B cell (primary cell): ENCODE results near the gene LRP2. TPM values are rescaled to one million over a fixed set of nuclear protein-coding genes. Genes with fewer than 3 reads are reported as not detected.

Experiments used
- ATAC-seq: fragments of 200-7000 bp; cut with Tn5 transposase; one replicate; pipeline ENCODE4 v1.10.0; 2021; ENCODE audit warnings: low read depth, mild to moderate bottlenecking, moderate number of reproducible peaks, moderate library complexity
- CTCF ChIA-PET: fragments of 350-600 bp; sonication (Branson Sonifier 250); formaldehyde crosslinking; loops from one replicate; lab custom pipeline; 2021; ENCODE audit warnings: antibody characterized with exemption, inconsistent platforms; lab: Charles Lee
- POLR2A ChIA-PET: fragments of 350-600 bp; sonication (Branson Sonifier 250); formaldehyde crosslinking; loops from one replicate; lab custom pipeline; 2021; ENCODE audit warnings: antibody characterized with exemption; lab: Charles Lee
- DNase-seq: peaks from one replicate; pipeline ENCODE4 v3.0.0; 2013
- H2AFZ ChIP-seq: 2 replicates; pipeline ENCODE4 v1.6.1; 2012; ENCODE audit warnings: mild to moderate bottlenecking, low read depth, low read length; ENCODE audit not compliant: insufficient read depth, poor library complexity, severe bottlenecking
- H3K27ac ChIP-seq, 2 donors: 1 replicate in 1 of 2; 2 replicates in 1 of 2; pipeline ENCODE4 v1.5.1; 2012 to 2013; ENCODE audit warnings: low read length in 2 of 2, mild to moderate bottlenecking in 2 of 2, moderate library complexity in 1 of 2
- H3K27me3 ChIP-seq, 4 experiments: fragments of 200-600 bp in 1 of 4; sonication (generic) in 1 of 4; replicated peaks in 1 of 4; 1 replicate in 2 of 4; 2 replicates in 2 of 4; pipeline versions ENCODE4 v1.6.1 to v1.7.0; 2013 to 2016; ENCODE audit warnings: low read length in 3 of 4, mild to moderate bottlenecking in 2 of 4, mixed read lengths in 1 of 4, moderate library complexity in 1 of 4; ENCODE audit not compliant: insufficient read depth in 4 of 4, control insufficient read depth in 3 of 4; ENCODE audit errors: control extremely low read depth in 1 of 4
- H3K36me3 ChIP-seq, 2 experiments: replicated peaks in 1 of 2; 1 replicate in 1 of 2; 2 replicates in 1 of 2; pipeline versions ENCODE4 v1.6.1 to v1.7.1; 2013; ENCODE audit warnings: low read length in 1 of 2; ENCODE audit not compliant: insufficient read depth in 2 of 2, control insufficient read depth in 1 of 2; ENCODE audit errors: control extremely low read depth in 1 of 2, extremely low read depth in 1 of 2
- H3K4me1 ChIP-seq, 2 donors: fragments of 200-600 bp in 1 of 2; sonication (generic) in 1 of 2; 1 replicate in 1 of 2; 2 replicates in 1 of 2; pipeline versions ENCODE4 v1.5.1 to v1.6.1; 2013 to 2017; ENCODE audit warnings: low read length in 2 of 2; ENCODE audit not compliant: control insufficient read depth in 2 of 2, insufficient read depth in 2 of 2
- H3K4me2 ChIP-seq: replicated peaks from 2 replicates; pipeline ENCODE3; 2012; ENCODE audit warnings: mild to moderate bottlenecking, low read depth, low read length; ENCODE audit not compliant: poor library complexity, severe bottlenecking
- H3K4me3 ChIP-seq, 5 experiments: fragments of 200-600 bp in 1 of 5; sonication (generic) in 1 of 5; 1 replicate in 3 of 5; 2 replicates in 2 of 5; pipeline versions ENCODE4 v1.5.1 to v1.7.0; 2011 to 2016; ENCODE audit warnings: low read length in 4 of 5, mild to moderate bottlenecking in 4 of 5, low read depth in 2 of 5, control low read depth in 1 of 5, moderate library complexity in 1 of 5; ENCODE audit not compliant: insufficient read depth in 1 of 5; ENCODE audit errors: control extremely low read depth in 1 of 5, extremely low read depth in 1 of 5
- H3K79me2 ChIP-seq: fragments of 200-600 bp; sonication (generic); one replicate; pipeline ENCODE4 v1.6.0; 2016; ENCODE audit warnings: low read length; ENCODE audit not compliant: control insufficient read depth, insufficient read depth
- H3K9ac ChIP-seq: fragments of 200-600 bp; sonication (generic); 2 replicates; pipeline ENCODE4 v1.6.1; 2017; ENCODE audit warnings: mild to moderate bottlenecking, low read length, moderate library complexity
- H3K9me3 ChIP-seq, 3 donors: one replicate each; pipeline versions ENCODE4 v1.6.1 to v1.7.1; 2013; ENCODE audit warnings: low read length in 2 of 3; ENCODE audit not compliant: control insufficient read depth in 2 of 3, insufficient read depth in 1 of 3; ENCODE audit errors: control extremely low read depth in 1 of 3
- H4K20me1 ChIP-seq: 2 replicates; pipeline ENCODE4 v1.6.0; 2012; ENCODE audit warnings: mild to moderate bottlenecking, low read length; ENCODE audit not compliant: insufficient read depth, control insufficient read depth, poor library complexity, severe bottlenecking
- H3K27ac Mint-ChIP-seq: one replicate; pipeline ENCODE4 v1.8.0; 2021; ENCODE audit warnings: mixed read lengths
- H3K27me3 Mint-ChIP-seq: one replicate; pipeline ENCODE4 v1.8.0; 2021; ENCODE audit warnings: mixed read lengths
- H3K4me1 Mint-ChIP-seq: one replicate; pipeline ENCODE4 v1.8.0; 2021; ENCODE audit warnings: mixed read lengths
- H3K4me3 Mint-ChIP-seq: one replicate; pipeline ENCODE4 v1.8.0; 2021; ENCODE audit warnings: mixed read lengths
- H3K9me3 Mint-ChIP-seq: one replicate; pipeline ENCODE4 v1.8.0; 2022; ENCODE audit warnings: mixed read lengths; ENCODE audit not compliant: insufficient read depth
- EZH2 ChIP-seq: IDR thresholded peaks from 2 replicates; pipeline ENCODE4 v1.6.1; 2012; ENCODE audit warnings: borderline replicate concordance, low read depth, mild to moderate bottlenecking, moderate library complexity, low read length; ENCODE audit not compliant: insufficient read depth, poor library complexity, severe bottlenecking
- WGBS: methylation state at CpG from one replicate; pipeline ENCODE4 v1.1.5; 2013; ENCODE audit warnings: missing lambda C conversion rate; ENCODE audit not compliant: insufficient coverage; 5-methylcytosine and 5-hydroxymethylcytosine counted together
- intact Hi-C: fragments of 100-400 bp; cut with micrococcal nuclease; formaldehyde crosslinking; loops from one replicate; pipeline ENCODE4 v1.10.0; 2022
- polyA plus RNA-seq: library from polyadenylated mRNA; depleted of rRNA; stranded (reverse); fragments of >200 nt; gene quantifications from 2 replicates; pipeline ENCODE4 v1.2.3, GENCODE V29; 2012
- total RNA-seq, 2 donors: library from RNA; stranded (reverse); fragments of 120-200 nt in 1 of 2; gene quantifications; 1 replicate in 1 of 2; 2 replicates in 1 of 2; pipeline versions ENCODE4 v1.2.3 to v1.2.4, GENCODE V29; 2013 to 2022
- TF ChIP-seq, protein P1 (sequence below): fragments of 200-600 bp; IDR thresholded peaks from one replicate; pipeline ENCODE4 v1.8.0; 2022; ENCODE audit warnings: antibody characterized with exemption, mild to moderate bottlenecking

Gene LRP2
- total and polyA plus RNA-seq, 2 donors (not counting 1 experiment from before 2014, with no cell fraction given) = not detected

DNA sequence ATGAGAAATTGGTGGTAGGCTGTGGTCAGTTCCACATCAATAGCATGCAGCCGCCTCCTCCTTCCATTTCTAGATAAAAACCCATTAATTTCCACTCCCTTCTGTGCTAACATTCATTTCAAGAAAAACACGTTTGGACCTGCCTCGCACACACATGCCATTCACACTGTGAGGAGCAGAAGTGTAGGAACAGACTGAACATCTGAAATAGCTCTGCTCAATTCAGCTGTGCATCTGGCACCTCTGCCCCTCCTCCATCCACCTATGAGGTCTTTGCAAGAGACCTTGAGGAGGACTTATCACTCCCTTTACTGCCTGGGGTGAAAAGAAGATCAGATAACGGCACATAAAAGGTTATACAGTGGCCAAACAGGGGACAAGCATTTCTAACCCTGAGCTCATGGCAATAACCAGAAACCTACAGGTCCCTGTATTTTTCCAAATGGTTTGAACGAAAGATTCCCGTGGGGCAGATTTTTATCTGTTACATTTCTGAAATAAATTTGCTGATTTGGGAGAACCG lies 30.8 kb upstream of the LRP2 start:
- intact Hi-C loops = no loop called here

GRCh38 chr2:169391236-169391635 lies 28.9 kb upstream of the LRP2 start:
- TF ChIP-seq, protein P1, sequence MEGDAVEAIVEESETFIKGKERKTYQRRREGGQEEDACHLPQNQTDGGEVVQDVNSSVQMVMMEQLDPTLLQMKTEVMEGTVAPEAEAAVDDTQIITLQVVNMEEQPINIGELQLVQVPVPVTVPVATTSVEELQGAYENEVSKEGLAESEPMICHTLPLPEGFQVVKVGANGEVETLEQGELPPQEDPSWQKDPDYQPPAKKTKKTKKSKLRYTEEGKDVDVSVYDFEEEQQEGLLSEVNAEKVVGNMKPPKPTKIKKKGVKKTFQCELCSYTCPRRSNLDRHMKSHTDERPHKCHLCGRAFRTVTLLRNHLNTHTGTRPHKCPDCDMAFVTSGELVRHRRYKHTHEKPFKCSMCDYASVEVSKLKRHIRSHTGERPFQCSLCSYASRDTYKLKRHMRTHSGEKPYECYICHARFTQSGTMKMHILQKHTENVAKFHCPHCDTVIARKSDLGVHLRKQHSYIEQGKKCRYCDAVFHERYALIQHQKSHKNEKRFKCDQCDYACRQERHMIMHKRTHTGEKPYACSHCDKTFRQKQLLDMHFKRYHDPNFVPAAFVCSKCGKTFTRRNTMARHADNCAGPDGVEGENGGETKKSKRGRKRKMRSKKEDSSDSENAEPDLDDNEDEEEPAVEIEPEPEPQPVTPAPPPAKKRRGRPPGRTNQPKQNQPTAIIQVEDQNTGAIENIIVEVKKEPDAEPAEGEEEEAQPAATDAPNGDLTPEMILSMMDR = no peak
- no peak for TF ChIP-seq EZH2
- Histone ChIP-seq H3K4me2 (no peak overlapping the region), H3K27me3 (peaks cover 0 to 4% (median 0%) of the 10 kb centered on the region in 4 experiments), H3K36me3 (no peaks in the 10 kb centered on the region), H3K9me3 (no peaks in the 10 kb centered on the region), H3K79me2 (no peaks in the 10 kb centered on the region), H3K27ac (no peak overlapping the region), H4K20me1 (no peaks in the 10 kb centered on the region), H3K4me3 (no peak overlapping the region), H3K4me1 (no peaks in the 10 kb centered on the region), H2AFZ (no peak overlapping the region), H3K9ac (no peak overlapping the region)
- Mint-ChIP-seq H3K4me3 (no peak overlapping the region), H3K9me3 (no peaks in the 10 kb centered on the region), H3K27me3 (peaks cover 21% of the 10 kb centered on the region), H3K4me1 (no peaks in the 10 kb centered on the region), H3K27ac (no peak overlapping the region)
- no peak for DNase-seq
- intact Hi-C loops = no loop called here
- WGBS = no CpG with 5 or more reads among the region's 1 CpG
- POLR2A ChIA-PET = no interaction called here
- CTCF ChIA-PET = no interaction called here
- no peak for ATAC-seq

More for the DNA sequence above, 30.8 kb upstream of the LRP2 start:
- Histone ChIP-seq H3K9ac (no peak overlapping the region), H3K4me3 (no peak overlapping the region), H3K9me3 (no peaks in the 10 kb centered on the region), H3K4me1 (no peaks in the 10 kb centered on the region), H3K27ac (no peak overlapping the region), H3K36me3 (no peaks in the 10 kb centered on the region), H3K79me2 (no peaks in the 10 kb centered on the region), H3K27me3 (peaks cover 0 to 4% (median 0%) of the 10 kb centered on the region in 4 experiments), H4K20me1 (no peaks in the 10 kb centered on the region), H3K4me2 (no peak overlapping the region), H2AFZ (no peak overlapping the region)
- H3K27me3 Mint-ChIP-seq = peaks cover 21% of the 10 kb centered on the region
- H3K9me3 Mint-ChIP-seq = no peaks in the 10 kb centered on the region
- H3K4me1 Mint-ChIP-seq = no peaks in the 10 kb centered on the region
- WGBS = 100% methylated on average over 1 of the region's 7 CpGs
- CTCF ChIA-PET = no interaction called here
- ATAC-seq (no peak), DNase-seq (no peak)
- no peak overlapping the region for H3K27ac Mint-ChIP-seq
- no peak for TF ChIP-seq EZH2
- TF ChIP-seq, protein P1 = no peak
- no peak overlapping the region for H3K4me3 Mint-ChIP-seq
- POLR2A ChIA-PET = no interaction called here
